ENCODE results near the gene ATXN3.
A peak's percentile ranks its signal among the peaks of the same experiment; 100 is the strongest.

The ATXN3 gene

GRCh38 chr14:92154283-92154942 lies 48.0 kb upstream of the ATXN3 start (continued):
- TF ChIP-seq ZNF280D (tag by site-specific recombination; IDR thresholded peaks at IDR 0.05) (no peak), ZNF394 (tag by site-specific recombination; IDR thresholded peaks at IDR 0.05; ENCODE audit: borderline replicate concordance) (peak; percentile 27; the same call in 1 of the 2 replicates), ZNF792 (tag by site-specific recombination; IDR thresholded peaks at IDR 0.05) (no peak), ZNF704 (tag by site-specific recombination; IDR thresholded peaks at IDR 0.05) (no peak), INSM2 (tag by site-specific recombination; IDR thresholded peaks at IDR 0.05) (peak; percentile 51), ZNF768 (tag by site-specific recombination; IDR thresholded peaks at IDR 0.05) (no peak), ZNF23 (tag by site-specific recombination; IDR thresholded peaks at IDR 0.05; ENCODE audit: borderline replicate concordance) (no peak), ZNF48 (tag by site-specific recombination; IDR thresholded peaks at IDR 0.05) (no peak), ELK4 (IDR thresholded peaks at IDR 0.05; ENCODE audit: borderline replicate concordance, low read depth, low read length) (no peak), ZNF645 (tag by site-specific recombination; IDR thresholded peaks at IDR 0.05) (no peak), ZNF132 (tag by site-specific recombination; IDR thresholded peaks at IDR 0.05; ENCODE audit: borderline replicate concordance) (no peak), ZNF404 (tag by site-specific recombination; IDR thresholded peaks at IDR 0.05) (no peak), REPIN1 (tag by site-specific recombination; IDR thresholded peaks at IDR 0.05; ENCODE audit: low read depth) (no peak), ZNF555 (tag by site-specific recombination; conservative IDR thresholded peaks at IDR 0.05) (no peak), BCL6B (tag by site-specific recombination; IDR thresholded peaks at IDR 0.05) (no peak), ZNF610 (tag by site-specific recombination; IDR thresholded peaks at IDR 0.05; ENCODE audit: borderline replicate concordance) (no peak), SP7 (tag by site-specific recombination; IDR thresholded peaks at IDR 0.05) (peak; percentile 86), ZNF292 (tag by site-specific recombination; IDR thresholded peaks at IDR 0.05; ENCODE audit: borderline replicate concordance, low read depth) (no peak), ZNF354C (tag by site-specific recombination; IDR thresholded peaks at IDR 0.05; ENCODE audit: borderline replicate concordance, low read depth) (no peak), ZNF423 (tag by site-specific recombination; IDR thresholded peaks at IDR 0.05) (no peak), ZBTB49 (tag by site-specific recombination; IDR thresholded peaks at IDR 0.05; ENCODE audit: low read depth) (no peak), ZNF560 (tag by site-specific recombination; IDR thresholded peaks at IDR 0.05; ENCODE audit: borderline replicate concordance) (no peak), ZNF548 (tag by site-specific recombination; IDR thresholded peaks at IDR 0.05) (no peak), ZNF248 (tag by site-specific recombination; IDR thresholded peaks at IDR 0.05) (no peak), ZNF266 (tag by site-specific recombination; IDR thresholded peaks at IDR 0.05; ENCODE audit: low read depth) (no peak), ZNF530 (tag by site-specific recombination; IDR thresholded peaks at IDR 0.05; ENCODE audit: low read depth) (no peak)
